ENCODE measurements around the gene PDGFD.
"Not testable (repeated sequence)": the region's sequence is repeated elsewhere in the genome, so short reads cannot be mapped to it uniquely, and the experiment has no call there.

The PDGFD gene

DNA sequence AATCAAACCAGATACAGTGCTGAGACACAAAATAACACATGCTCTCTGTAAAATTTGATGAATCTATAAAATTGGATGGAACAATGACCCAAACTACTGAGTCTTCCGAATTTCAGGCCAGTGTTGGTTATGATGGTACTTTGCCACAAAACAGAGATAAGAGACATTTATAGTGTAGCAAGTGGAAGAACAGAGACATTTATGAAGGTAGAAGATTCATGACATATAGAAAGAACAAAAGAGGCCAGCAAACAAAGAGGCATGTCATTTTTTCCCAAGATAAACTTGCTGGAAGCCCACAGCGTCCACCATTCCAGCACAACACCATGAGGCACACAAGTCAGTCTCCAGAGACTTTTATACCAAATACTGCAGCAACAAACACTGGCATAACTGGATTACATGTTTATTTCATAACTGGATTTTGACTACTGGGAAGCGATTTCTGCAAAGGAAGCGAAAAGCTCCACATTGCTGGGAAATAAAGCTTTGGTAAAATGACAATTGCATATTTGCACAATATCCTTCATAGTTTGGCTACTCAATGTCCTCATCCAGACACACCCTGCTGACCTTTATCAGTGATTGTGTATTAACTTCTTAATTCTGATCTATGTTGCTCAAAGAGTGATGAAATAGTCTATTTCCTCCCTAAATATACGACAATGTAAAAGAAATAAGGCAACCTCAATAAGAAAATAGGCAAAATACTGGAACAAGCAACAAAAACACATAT is 110.0 kb downstream of the PDGFD start:
- no peak for DNase-seq

DNA sequence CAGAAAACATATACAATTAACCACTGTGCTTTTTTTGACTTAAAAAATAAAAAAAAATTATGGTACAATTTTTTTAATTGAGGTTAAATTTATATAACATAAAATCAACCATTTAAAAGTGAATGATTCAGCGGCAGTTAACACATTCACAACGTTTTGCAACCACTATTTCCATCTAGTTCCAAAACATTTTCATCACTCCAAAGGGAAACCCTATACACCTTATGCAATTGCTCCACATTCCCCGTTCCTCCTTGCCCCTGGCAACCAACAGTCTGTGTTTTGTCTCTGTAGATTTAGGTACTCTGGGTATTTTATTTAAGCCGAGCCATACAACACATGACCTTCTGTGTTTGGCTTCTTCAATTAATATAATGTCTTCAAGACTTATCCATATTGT is 112.2 kb downstream of the PDGFD start:
- DNase-seq: no peak

GRCh38 chr11:104049116-104049515 is 114.8 kb downstream of the PDGFD start:
- DNase-seq: no peak

GRCh38 chr11:104046858-104047257 is 117.1 kb downstream of the PDGFD start:
- DNase-seq: not testable (repeated sequence)

GRCh38 chr11:104046331-104046730 is 117.6 kb downstream of the PDGFD start:
- no peak for DNase-seq

DNA sequence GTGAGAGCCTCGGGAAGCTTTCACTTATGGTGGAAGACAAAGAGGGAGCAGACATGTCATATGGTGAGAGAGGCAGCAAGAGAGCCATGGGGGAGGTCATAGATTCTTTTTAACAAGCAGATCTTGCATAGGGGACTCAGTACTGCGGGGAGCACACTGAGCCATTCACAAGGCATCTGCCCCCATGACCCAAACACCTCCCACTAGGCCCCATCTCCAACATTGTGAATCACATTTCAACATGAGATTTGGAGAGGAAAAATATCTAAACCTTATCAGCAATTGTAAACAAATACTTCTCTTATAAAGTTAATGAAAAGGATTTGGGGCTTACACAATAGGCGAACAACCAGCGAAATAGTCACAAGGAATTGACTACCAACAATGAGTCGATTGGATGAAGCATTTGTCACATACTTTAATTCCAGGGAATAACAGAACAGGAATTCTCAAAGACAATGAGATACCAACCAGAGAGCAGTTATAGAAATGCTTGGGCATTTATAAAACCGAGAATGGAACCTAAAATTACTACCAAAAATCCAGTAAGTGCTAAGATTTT is 120.2 kb downstream of the PDGFD start:
- no peak for DNase-seq

DNA sequence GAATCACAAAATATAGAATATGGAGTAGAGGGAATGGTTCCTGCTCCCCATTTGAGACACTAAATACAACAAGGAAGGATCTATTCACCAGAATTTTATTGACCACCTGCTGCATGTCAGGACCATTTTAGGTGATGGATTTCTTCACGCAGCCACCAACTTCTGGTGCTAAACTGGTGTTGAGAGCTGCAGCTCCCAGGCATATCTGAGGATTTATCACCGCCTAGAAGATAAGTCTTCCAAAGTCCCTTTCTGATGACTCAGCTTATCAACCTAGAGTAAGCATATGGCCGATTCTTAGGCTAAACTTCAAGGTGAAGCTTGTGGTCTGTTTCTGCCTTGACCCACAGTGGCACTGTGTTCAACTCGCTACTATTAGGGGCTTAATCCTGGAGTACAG is 120.8 kb downstream of the PDGFD start:
- DNase-seq: no peak

DNA sequence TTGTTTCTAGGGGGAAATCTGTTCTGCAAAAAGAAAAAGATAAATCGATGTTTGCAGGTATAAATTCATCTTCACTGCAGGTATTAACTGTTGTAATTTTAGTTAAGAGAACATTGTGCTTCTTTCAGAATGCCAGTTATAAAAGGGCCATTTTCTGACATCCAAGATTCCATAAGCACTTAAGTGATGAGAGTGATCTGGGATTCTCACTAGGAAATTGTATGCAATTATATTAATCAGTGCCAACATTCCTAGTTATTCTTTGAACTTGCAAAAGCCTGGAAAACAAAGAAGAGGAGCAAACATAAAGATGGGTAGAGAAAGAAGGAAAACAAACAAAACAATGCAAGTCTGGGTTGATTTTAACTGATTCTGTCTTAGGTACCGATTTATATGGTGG is 122.2 kb downstream of the PDGFD start:
- DNase-seq: no peak

GRCh38 chr11:104036995-104037394 is 127.0 kb downstream of the PDGFD start:
- DNase-seq: peak in 1 of 5 experiments; percentile 2

DNA sequence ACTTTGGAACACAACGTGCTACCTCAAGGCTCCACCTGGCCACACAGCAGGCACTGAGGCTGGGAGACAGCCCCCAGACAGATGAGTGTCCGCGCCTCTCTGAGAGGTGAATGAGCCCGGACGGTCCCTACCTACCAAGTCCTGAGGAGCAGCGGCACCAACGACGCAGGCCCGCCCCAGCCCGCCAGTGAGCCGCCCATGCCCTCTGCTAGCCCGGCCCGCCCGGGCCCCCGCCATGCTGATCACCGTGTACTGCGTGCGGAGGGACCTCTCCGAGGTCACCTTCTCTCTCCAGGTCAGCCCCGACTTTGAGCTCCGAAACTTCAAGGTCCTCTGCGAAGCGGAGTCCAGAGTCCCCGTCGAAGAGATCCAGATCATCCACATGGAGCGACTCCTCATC is 127.4 kb downstream of the PDGFD start, which contains the start of gene DDI1:
Gene DDI1 (plus strand): TSS at position 53 of the 400 bp plus-strand sequence. CDS start 183 bp downstream, at position 236.
- DNase-seq: no peak

DNA sequence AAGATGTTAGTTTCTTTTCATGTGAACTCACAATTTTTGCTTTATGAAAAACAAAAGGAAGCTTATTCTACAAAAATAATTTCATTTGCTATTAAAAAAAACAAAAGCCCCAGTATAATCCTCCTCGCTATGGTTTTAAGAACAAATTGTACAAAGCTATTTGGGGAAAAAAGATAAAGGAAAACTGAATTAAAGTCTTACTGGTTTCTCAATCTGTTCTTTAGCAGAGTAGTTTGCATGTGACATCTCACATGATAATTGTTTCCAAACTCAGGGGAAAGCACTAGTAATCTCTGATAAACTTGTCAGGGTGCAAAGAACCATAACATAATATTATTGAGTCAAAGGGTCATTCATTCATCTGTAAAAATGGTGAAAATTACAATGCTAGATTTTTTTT is 130.4 kb downstream of the PDGFD start:
- DNase-seq: no peak

DNA sequence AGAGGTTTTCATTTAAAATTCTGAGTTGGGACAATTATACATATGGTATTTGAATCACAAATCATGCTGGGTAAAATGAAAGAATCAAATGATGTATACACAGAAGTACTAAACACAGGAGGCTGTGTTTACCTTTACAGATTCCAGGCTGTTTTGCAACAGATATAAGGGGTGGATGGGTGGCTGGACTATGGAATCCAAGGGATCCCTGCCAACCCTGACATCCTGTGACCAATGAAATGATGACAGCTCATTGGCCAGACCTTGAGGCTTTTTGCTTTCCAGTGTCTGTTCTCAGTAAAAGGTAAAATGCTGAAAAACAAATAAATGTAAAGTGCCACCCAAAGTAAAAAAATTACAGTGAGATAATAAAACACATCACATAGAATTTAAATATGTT is 130.8 kb downstream of the PDGFD start:
- DNase-seq: no peak

GRCh38 chr11:104028476-104029263 is 135.3 kb downstream of the PDGFD start:
- no peak for DNase-seq

DNA sequence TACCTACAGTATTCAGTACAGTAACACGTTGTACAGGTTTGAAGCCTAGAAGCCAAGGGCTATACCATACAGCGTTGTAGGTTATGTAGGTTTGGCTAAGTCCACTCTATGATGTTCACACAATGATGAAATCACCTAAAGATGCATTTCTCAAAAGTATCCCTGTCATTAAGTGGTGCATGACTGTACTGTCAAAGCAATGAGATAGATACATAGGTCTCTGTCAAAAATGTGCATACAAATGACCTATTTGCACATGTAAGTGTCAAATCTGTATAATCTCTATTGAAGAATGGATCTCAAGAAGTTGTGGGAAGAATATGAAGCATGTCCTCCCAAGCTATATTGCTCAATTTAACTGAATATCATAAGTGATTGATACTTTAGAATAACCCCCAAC is 139.4 kb downstream of the PDGFD start:
- DNase-seq: no peak

DNA sequence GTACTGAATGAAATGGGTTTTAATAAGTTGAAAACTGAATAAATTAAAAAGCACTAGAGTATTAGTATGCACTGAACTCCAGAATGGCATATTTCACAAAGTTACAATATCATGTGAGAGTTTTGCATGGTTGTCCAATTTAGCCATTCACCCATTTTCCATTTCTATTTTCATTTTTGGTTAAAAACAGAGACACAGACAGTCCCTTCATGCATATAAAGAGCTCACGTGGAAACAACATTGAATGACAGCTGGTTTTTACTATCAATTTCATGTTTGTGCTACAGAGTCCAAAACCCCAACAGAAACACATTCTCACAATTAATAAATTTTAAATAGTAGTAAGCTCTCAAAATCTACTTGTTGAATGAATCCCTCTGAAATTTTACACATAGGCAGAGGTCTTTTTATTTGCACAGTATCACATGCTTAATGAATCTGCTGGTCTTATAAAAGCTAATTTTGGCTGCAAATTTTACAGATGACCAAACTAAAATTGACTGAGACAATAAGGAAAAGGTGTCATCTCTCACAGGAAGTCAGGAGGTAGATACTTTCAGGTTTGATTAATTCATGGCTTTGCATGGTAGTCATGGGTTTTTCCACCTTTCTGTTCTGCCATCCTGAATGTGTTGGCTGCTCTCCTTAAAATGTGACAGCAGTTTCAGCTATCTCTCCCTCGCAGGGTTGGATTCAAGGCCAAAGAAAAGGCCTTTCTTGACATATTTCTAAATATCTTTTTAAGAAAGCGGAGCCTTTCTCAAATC is 148.1 kb downstream of the PDGFD start:
- DNase-seq: no peak

DNA sequence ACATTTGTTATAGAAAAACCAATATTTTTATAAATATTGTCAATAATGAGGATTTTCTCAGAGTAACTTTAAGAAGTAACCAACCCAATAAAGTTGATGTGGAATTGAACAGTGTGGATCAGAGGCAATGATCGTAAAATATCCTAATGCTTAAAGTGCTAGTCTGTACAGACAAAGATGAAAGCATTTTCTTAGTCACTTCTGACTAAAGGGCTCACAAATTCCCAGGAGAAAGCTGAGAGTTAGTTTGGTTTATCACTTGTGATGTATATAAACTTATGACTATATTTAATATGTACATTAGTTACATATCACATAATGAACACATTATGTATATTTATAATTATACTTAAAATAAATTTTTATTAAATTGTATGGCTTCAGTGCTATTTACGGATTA is 152.9 kb downstream of the PDGFD start:
- no peak for DNase-seq

GRCh38 chr11:104009744-104010143 is 154.2 kb downstream of the PDGFD start:
- no peak for DNase-seq

- no peak for DNase-seq
Measured at GRCh38 chr11:104005234-104005855, 158.6 kb downstream of the PDGFD start.

- no peak for DNase-seq
Measured at GRCh38 chr11:104003491-104003890, 160.5 kb downstream of the PDGFD start.

- no peak for DNase-seq
Measured at GRCh38 chr11:104001561-104002056, 162.3 kb downstream of the PDGFD start.

GRCh38 chr11:104000798-104001197 is 163.1 kb downstream of the PDGFD start:
- DNase-seq: no peak

GRCh38 chr11:103998826-103999508 is 165.0 kb downstream of the PDGFD start:
- no peak for DNase-seq
